Measurements from ENCODE around the gene CAMKMT. TPM values are rescaled to one million over a fixed set of nuclear protein-coding genes. Genes with fewer than 3 reads are reported as not detected.

The CAMKMT gene
- total RNA-seq, 2 experiments from 2014 or later = 25.7 to 27.4 TPM

- DNase-seq (ENCODE audit: low spot score) = no peak
- H4K20me1 ChIP-seq (ENCODE audit: insufficient read depth, low read length) = no peaks in the 10 kb centered on the region
- H3K4me2 ChIP-seq (ENCODE audit: low read length) = no peak overlapping the region
- TF ChIP-seq EZH2phosphoT487 (IDR thresholded peaks at IDR 0.05; ENCODE audit: borderline replicate concordance, low read depth, low read length) (no peak), CTCF (conservative IDR thresholded peaks at IDR 0.05; ENCODE audit: low read length) (no peak)
- CTCF ChIA-PET (ENCODE audit: unreplicated experiment) = no interaction called here
- no TSS peak for BruUV-seq (replicated peaks)
- H3K9me3 ChIP-seq (ENCODE audit: low read length) = no peaks in the 10 kb centered on the region
- H3K4me1 ChIP-seq (ENCODE audit: insufficient read depth, low read length, poor library complexity, severe bottlenecking) = no peaks in the 10 kb centered on the region
- H3K4me3 ChIP-seq (ENCODE audit: low read depth, low read length, poor library complexity, severe bottlenecking) = no peak overlapping the region
- H3K9me2 ChIP-seq (ENCODE audit: insufficient read depth, low read length) = no peaks in the 10 kb centered on the region
- no peak overlapping the region for H3K27ac ChIP-seq (ENCODE audit: low read depth, low read length, poor library complexity, severe bottlenecking)
- no peak overlapping the region for H2AFZ ChIP-seq (ENCODE audit: low read length)
- no peaks in the 10 kb centered on the region for H3K79me2 ChIP-seq (ENCODE audit: insufficient read depth, low read depth, low read length)
- no peaks in the 10 kb centered on the region for H3K36me3 ChIP-seq (ENCODE audit: insufficient read depth, low read length)
- POLR2A ChIA-PET = interaction anchor here (0.7 kb wide), 1 partner anchor 118 kb away, joined by 3 read pairs; no protein-coding TSS in a partner anchor
- intact Hi-C loops (cut with micrococcal nuclease; ENCODE audit: unreplicated experiment) = no loop called here
Measured at GRCh38 chr2:44766220-44766619, 404.5 kb downstream of the CAMKMT start.

GRCh38 chr2:44766777-44767176 lies 405.0 kb downstream of the CAMKMT start:
- Histone ChIP-seq H3K4me3 (ENCODE audit: low read depth, low read length, poor library complexity, severe bottlenecking) (no peak overlapping the region), H3K4me2 (ENCODE audit: low read length) (no peak overlapping the region), H2AFZ (ENCODE audit: low read length) (no peak overlapping the region), H3K79me2 (ENCODE audit: insufficient read depth, low read depth, low read length) (no peaks in the 10 kb centered on the region), H4K20me1 (ENCODE audit: insufficient read depth, low read length) (no peaks in the 10 kb centered on the region), H3K4me1 (ENCODE audit: insufficient read depth, low read length, poor library complexity, severe bottlenecking) (no peaks in the 10 kb centered on the region), H3K36me3 (ENCODE audit: insufficient read depth, low read length) (no peaks in the 10 kb centered on the region), H3K9me3 (ENCODE audit: low read length) (no peaks in the 10 kb centered on the region), H3K9me2 (ENCODE audit: insufficient read depth, low read length) (no peaks in the 10 kb centered on the region), H3K27ac (ENCODE audit: low read depth, low read length, poor library complexity, severe bottlenecking) (no peak overlapping the region)
- intact Hi-C loops (cut with micrococcal nuclease; ENCODE audit: unreplicated experiment) = no loop called here
- BruUV-seq (replicated peaks) = no TSS peak
- DNase-seq (ENCODE audit: low spot score) = no peak
- ChIA-PET CTCF (ENCODE audit: unreplicated experiment) (no interaction called here), POLR2A (interaction anchor here (0.7 kb wide), 1 partner anchor 118 kb away, joined by 3 read pairs; no protein-coding TSS in a partner anchor)
- no peak for TF ChIP-seq CTCF (conservative IDR thresholded peaks at IDR 0.05; ENCODE audit: low read length)
- TF ChIP-seq EZH2phosphoT487 (IDR thresholded peaks at IDR 0.05; ENCODE audit: borderline replicate concordance, low read depth, low read length) = no peak

GRCh38 chr2:44767691-44768090 lies 405.9 kb downstream of the CAMKMT start:
- TF ChIP-seq CTCF (conservative IDR thresholded peaks at IDR 0.05; ENCODE audit: low read length) = no peak
- TF ChIP-seq EZH2phosphoT487 (IDR thresholded peaks at IDR 0.05; ENCODE audit: borderline replicate concordance, low read depth, low read length) = no peak

More at GRCh38 chr2:44767691-44768090, 405.9 kb downstream of the CAMKMT start:
- BruUV-seq (replicated peaks) = no TSS peak
- intact Hi-C loops (cut with micrococcal nuclease; ENCODE audit: unreplicated experiment) = loop anchor here (2.0 kb wide), 1 partner anchor 187 kb away; no protein-coding TSS in a partner anchor
- no peak for DNase-seq (ENCODE audit: low spot score)
- Histone ChIP-seq H3K9me3 (ENCODE audit: low read length) (no peaks in the 10 kb centered on the region), H3K4me3 (ENCODE audit: low read depth, low read length, poor library complexity, severe bottlenecking) (no peak overlapping the region), H3K27ac (ENCODE audit: low read depth, low read length, poor library complexity, severe bottlenecking) (no peak overlapping the region), H3K9me2 (ENCODE audit: insufficient read depth, low read length) (no peaks in the 10 kb centered on the region), H3K79me2 (ENCODE audit: insufficient read depth, low read depth, low read length) (no peaks in the 10 kb centered on the region), H3K4me2 (ENCODE audit: low read length) (no peak overlapping the region), H3K36me3 (ENCODE audit: insufficient read depth, low read length) (no peaks in the 10 kb centered on the region), H3K4me1 (ENCODE audit: insufficient read depth, low read length, poor library complexity, severe bottlenecking) (no peaks in the 10 kb centered on the region), H2AFZ (ENCODE audit: low read length) (no peak overlapping the region), H4K20me1 (ENCODE audit: insufficient read depth, low read length) (no peaks in the 10 kb centered on the region)
- ChIA-PET POLR2A (no interaction called here), CTCF (ENCODE audit: unreplicated experiment) (no interaction called here)
